Erythroblast (primary cell): Measurements from ENCODE around the gene GRIN2C.

Source experiments
- GATA1 ChIP-seq: IDR thresholded peaks from 2 replicates; pipeline ENCODE4 v1.6.1; 2011; ENCODE audit warnings: low read depth, mild to moderate bottlenecking, control low read depth, low read length, moderate library complexity
- POLR2A ChIP-seq: IDR thresholded peaks from 2 replicates; pipeline ENCODE4 v1.6.1; 2011; ENCODE audit warnings: mild to moderate bottlenecking, low read length

DNA sequence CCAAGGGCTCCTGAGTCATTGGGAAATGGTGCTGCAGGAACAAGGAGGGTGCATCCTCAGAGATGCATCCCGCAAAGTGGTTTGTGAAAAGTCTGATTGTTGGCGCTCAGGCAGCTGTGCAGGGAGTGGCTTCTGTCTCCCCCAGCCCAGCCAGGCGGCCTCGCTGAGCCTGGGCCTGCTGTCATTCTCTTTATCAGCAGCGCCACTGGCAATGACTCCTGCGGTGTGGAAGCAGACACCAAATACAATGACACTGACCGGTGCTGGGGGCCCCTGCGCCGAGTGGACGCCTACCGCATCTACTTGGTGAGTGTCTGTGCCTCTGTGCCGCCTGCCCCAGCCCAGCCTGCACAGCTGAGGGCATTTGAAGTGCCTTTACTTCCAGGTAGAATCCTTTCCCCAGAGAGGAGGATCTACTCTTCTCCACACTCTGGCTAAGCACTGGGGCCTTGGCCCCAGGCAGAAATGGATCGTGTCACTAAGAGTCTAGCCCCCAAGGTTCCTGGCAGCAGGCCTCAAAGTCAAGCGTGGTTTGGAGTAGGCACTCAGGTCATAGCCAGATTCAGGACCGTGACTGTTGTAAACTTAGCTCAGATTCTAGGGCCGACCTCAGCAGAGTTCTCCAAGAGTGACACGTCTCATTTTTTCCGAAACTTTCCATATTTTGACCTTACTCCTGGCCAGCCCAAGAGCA lies 64.2 kb downstream of the GRIN2C start:
- TF ChIP-seq POLR2A = no peak
- no peak for TF ChIP-seq GATA1
